Uterus (tissue), 2 donors: ENCODE results near the gene STMN1.

Experiments used
- POLR2A ChIP-seq, 2 donors: fragments of 450-650 bp; IDR thresholded peaks; one replicate each; pipeline ENCODE4 v1.6.1; 2016; ENCODE audit warnings: antibody characterized with exemption in 2 of 2, mild to moderate bottlenecking in 1 of 2, moderate library complexity in 1 of 2
- TF ChIP-seq, protein P1 (sequence below), 4 experiments: fragments of 200-600 bp in 2 of 4; fragments of 450-650 bp in 2 of 4; sonication (generic) in 2 of 4; IDR thresholded peaks; one replicate each; pipeline ENCODE4 v1.5.1; 2016 to 2019; ENCODE audit warnings: antibody characterized with exemption in 4 of 4, mild to moderate bottlenecking in 2 of 4, moderate library complexity in 1 of 4

DNA sequence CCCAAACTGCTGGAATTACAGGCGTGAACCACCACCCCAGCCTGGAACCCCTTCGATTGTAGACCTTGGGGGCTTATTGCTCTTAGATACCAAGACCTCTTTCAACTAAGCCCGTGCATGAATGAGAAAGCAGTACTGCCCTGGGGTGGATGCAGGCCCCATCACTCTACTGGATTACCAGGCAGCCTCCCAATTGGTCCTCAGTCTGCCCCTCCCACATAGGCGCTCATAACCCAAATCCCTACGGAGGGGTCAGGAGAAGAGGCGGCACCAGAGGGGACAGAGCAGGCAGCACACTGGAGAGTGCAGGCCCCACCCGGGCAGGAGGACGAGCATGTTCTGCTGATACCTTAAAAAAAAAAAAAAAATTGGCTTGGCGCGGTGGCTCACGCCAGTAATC, 12.4 kb upstream of the STMN1 start:
- TF ChIP-seq POLR2A (IDR thresholded peaks at IDR 0.05), result no peak
- TF ChIP-seq, protein P1, sequence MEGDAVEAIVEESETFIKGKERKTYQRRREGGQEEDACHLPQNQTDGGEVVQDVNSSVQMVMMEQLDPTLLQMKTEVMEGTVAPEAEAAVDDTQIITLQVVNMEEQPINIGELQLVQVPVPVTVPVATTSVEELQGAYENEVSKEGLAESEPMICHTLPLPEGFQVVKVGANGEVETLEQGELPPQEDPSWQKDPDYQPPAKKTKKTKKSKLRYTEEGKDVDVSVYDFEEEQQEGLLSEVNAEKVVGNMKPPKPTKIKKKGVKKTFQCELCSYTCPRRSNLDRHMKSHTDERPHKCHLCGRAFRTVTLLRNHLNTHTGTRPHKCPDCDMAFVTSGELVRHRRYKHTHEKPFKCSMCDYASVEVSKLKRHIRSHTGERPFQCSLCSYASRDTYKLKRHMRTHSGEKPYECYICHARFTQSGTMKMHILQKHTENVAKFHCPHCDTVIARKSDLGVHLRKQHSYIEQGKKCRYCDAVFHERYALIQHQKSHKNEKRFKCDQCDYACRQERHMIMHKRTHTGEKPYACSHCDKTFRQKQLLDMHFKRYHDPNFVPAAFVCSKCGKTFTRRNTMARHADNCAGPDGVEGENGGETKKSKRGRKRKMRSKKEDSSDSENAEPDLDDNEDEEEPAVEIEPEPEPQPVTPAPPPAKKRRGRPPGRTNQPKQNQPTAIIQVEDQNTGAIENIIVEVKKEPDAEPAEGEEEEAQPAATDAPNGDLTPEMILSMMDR (IDR thresholded peaks at IDR 0.05), result no peak
